ENCODE measurements around the gene PKN1.
"Not testable (repeated sequence)": the region's sequence is repeated elsewhere in the genome, so short reads cannot be mapped to it uniquely, and the experiment has no call there.

PKN1 gene

DNA sequence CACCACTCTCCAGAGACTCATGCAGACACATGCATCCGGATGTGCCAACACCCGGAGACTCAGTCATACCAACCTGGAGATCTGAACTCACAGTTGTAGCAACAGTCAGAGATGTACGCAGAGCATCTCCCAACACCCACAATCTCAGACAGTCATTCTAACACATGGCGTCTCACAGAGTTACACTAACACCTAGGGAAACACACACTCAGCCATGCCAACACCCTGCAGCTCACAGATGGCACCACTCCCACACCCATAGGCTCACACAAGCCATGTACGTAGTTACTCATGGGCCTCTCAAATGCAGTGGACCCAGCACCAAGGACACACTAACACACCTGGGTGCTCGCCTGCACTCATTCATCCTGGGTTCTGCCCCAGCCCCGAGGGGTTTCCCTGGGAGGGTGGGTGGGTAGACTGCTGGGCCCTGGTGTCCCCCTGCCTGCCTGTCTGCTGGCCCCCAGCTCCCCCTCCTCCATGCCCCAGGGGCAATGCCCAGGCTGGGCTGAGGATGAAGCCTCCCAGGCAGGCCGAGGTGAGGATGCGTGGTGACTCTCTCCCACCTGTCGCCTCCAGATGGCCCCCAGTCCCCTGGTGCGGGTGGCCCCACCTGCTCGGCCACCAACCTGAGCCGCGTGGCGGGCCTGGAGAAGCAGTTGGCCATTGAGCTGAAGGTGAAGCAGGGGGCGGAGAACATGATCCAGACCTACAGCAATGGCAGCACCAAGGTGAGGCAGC lies 10.0 kb downstream of the PKN1 start:
- peaks cover 26% of the 10 kb centered on the region for H3K4me1 ChIP-seq (ENCODE audit: control insufficient read depth, insufficient read depth, low read length, poor library complexity, severe bottlenecking)
- no peak for DNase-seq
- H3K4me3 ChIP-seq (ENCODE audit: insufficient read depth, low read depth, low read length, poor library complexity, severe bottlenecking) = no peak overlapping the region
- no peaks in the 10 kb centered on the region for H3K9me3 ChIP-seq (ENCODE audit: control insufficient read depth, low read length)
- peaks cover 55% of the 10 kb centered on the region for H3K36me3 ChIP-seq (ENCODE audit: control insufficient read depth, insufficient read depth, low read length)
- H3K27ac ChIP-seq (ENCODE audit: insufficient read depth, low read length, poor library complexity, severe bottlenecking) = no peak overlapping the region
- no peaks in the 10 kb centered on the region for H3K27me3 ChIP-seq (replicated peaks; ENCODE audit: control insufficient read depth, insufficient read depth, low read length, poor library complexity, severe bottlenecking)

DNA sequence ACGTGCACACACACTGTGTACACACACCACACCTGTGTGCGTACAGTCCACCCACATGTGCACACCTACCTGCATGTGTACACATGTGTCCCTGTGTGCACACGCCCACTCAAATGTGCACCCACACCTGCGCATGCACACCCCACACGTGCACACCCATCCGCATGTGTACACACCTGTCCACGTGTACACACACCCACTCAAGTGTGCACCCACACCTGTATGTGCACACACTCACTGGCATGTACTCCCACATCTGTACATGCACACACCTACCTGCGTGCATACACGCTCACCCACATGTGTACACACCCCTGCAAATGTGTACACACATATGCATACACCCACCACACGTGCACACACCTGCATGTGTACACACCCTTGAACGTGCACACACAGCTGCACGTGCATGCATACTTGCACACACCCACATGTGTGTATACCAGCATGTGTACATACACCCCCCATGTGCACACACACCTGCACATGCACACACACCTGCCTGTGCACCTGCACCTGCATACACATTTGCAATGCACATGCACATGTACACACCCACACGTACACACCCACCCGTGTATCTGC lies 10.6 kb downstream of the PKN1 start:
- H3K27ac ChIP-seq (ENCODE audit: insufficient read depth, low read length, poor library complexity, severe bottlenecking) = no peak overlapping the region
- no peaks in the 10 kb centered on the region for H3K27me3 ChIP-seq (replicated peaks; ENCODE audit: control insufficient read depth, insufficient read depth, low read length, poor library complexity, severe bottlenecking)
- H3K36me3 ChIP-seq (ENCODE audit: control insufficient read depth, insufficient read depth, low read length) = peaks cover 62% of the 10 kb centered on the region
- no peak overlapping the region for H3K4me3 ChIP-seq (ENCODE audit: insufficient read depth, low read depth, low read length, poor library complexity, severe bottlenecking)
- DNase-seq = no peak
- H3K9me3 ChIP-seq (ENCODE audit: control insufficient read depth, low read length) = no peaks in the 10 kb centered on the region
- peaks cover 26% of the 10 kb centered on the region for H3K4me1 ChIP-seq (ENCODE audit: control insufficient read depth, insufficient read depth, low read length, poor library complexity, severe bottlenecking)

DNA sequence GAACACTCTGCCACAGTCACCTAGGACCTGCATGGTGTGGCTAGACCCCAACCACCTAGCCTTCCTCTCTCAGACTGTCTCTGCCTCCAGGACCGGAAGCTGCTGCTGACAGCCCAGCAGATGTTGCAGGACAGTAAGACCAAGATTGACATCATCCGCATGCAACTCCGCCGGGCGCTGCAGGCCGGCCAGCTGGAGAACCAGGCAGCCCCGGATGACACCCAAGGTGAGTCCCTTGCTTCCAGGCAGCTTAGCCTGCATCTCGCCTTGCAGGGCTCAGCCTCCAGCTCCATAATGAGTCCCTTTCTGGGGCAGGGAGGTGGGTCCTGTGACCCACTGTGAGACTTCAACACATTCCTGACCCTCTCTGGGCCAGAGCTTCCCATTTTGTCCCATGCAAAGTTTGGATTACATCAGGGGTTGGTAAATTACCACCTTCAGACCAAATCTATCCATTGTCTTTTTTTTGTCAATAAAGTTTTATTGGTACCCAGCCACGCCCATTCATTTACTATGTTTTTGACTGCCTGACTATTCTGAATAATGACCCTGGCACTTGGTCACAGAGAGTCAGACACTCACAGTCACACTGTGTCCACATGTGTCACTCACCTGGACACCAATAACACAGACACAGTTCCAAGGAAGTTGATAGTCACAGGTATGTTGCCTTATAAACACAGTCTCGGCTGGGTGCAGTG lies 13.4 kb downstream of the PKN1 start:
- no peak for DNase-seq
- H3K9me3 ChIP-seq (ENCODE audit: control insufficient read depth, low read length) = no peaks in the 10 kb centered on the region
- H3K27ac ChIP-seq (ENCODE audit: insufficient read depth, low read length, poor library complexity, severe bottlenecking) = no peak overlapping the region
- no peaks in the 10 kb centered on the region for H3K27me3 ChIP-seq (replicated peaks; ENCODE audit: control insufficient read depth, insufficient read depth, low read length, poor library complexity, severe bottlenecking)
- peaks cover 87% of the 10 kb centered on the region for H3K36me3 ChIP-seq (ENCODE audit: control insufficient read depth, insufficient read depth, low read length)
- H3K4me3 ChIP-seq (ENCODE audit: insufficient read depth, low read depth, low read length, poor library complexity, severe bottlenecking) = no peak overlapping the region
- H3K4me1 ChIP-seq (ENCODE audit: control insufficient read depth, insufficient read depth, low read length, poor library complexity, severe bottlenecking) = no peaks in the 10 kb centered on the region

DNA sequence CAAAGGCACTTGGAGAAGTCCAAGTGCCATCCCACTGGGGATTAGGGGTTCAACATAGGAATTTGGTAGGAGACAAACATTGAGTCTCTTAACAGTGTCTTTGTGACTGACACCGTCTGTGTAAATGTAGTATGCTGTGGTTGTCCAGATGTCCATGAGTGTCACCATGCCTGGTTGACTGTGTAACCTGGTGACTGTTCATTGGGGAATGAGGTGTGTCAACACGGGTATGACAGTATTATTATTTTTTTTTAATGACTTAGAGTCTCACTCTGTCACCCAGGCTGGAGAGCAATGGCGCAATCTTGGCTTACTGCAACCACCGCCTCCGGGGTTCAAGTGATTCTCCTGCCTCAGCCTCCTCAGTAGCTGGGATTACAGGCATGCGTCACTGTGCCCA lies 16.2 kb downstream of the PKN1 start:
- no peak overlapping the region for H3K27ac ChIP-seq (ENCODE audit: insufficient read depth, low read length, poor library complexity, severe bottlenecking)
- no peak for DNase-seq
- H3K4me1 ChIP-seq (ENCODE audit: control insufficient read depth, insufficient read depth, low read length, poor library complexity, severe bottlenecking) = no peaks in the 10 kb centered on the region
- peaks cover 81% of the 10 kb centered on the region for H3K36me3 ChIP-seq (ENCODE audit: control insufficient read depth, insufficient read depth, low read length)
- no peaks in the 10 kb centered on the region for H3K9me3 ChIP-seq (ENCODE audit: control insufficient read depth, low read length)
- no peak overlapping the region for H3K4me3 ChIP-seq (ENCODE audit: insufficient read depth, low read depth, low read length, poor library complexity, severe bottlenecking)
- H3K27me3 ChIP-seq (replicated peaks; ENCODE audit: control insufficient read depth, insufficient read depth, low read length, poor library complexity, severe bottlenecking) = no peaks in the 10 kb centered on the region

DNA sequence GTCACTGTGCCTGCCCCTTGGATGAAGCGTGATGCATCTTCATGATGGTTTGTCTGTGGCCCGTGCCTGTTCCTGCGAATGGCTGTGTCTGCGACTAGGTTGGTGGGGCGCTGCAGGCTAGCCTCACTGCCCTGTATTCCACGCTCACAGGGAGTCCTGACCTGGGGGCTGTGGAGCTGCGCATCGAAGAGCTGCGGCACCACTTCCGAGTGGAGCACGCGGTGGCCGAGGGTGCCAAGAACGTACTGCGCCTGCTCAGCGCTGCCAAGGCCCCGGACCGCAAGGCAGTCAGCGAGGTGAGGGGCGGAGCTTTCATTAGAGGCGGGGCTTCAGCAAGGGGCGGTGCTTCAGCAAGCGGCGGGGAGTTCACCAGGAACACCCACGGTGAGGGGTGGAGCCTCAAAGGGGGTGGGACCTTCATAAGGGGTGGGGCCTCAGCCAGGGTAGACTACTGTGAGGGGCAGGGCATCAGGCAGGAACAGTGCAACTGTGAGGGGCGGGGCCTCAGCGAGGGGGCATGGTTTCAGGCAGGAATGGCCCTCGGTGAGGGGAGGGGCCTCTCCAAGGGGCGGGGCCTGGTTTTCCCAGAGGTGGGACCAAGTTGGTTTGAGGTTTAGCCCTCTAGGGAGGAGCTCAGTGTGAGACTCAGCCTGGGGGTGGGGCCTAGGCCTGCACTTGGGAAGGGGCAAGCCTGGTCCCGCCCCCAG lies 17.2 kb downstream of the PKN1 start:
- H3K9me3 ChIP-seq (ENCODE audit: control insufficient read depth, low read length) = no peaks in the 10 kb centered on the region
- peak; percentile 43 to 55 (median 54) for DNase-seq
- H3K27me3 ChIP-seq (replicated peaks; ENCODE audit: control insufficient read depth, insufficient read depth, low read length, poor library complexity, severe bottlenecking) = no peaks in the 10 kb centered on the region
- H3K36me3 ChIP-seq (ENCODE audit: control insufficient read depth, insufficient read depth, low read length) = peaks cover 83% of the 10 kb centered on the region
- no peaks in the 10 kb centered on the region for H3K4me1 ChIP-seq (ENCODE audit: control insufficient read depth, insufficient read depth, low read length, poor library complexity, severe bottlenecking)
- no peak overlapping the region for H3K4me3 ChIP-seq (ENCODE audit: insufficient read depth, low read depth, low read length, poor library complexity, severe bottlenecking)
- no peak overlapping the region for H3K27ac ChIP-seq (ENCODE audit: insufficient read depth, low read length, poor library complexity, severe bottlenecking)

DNA sequence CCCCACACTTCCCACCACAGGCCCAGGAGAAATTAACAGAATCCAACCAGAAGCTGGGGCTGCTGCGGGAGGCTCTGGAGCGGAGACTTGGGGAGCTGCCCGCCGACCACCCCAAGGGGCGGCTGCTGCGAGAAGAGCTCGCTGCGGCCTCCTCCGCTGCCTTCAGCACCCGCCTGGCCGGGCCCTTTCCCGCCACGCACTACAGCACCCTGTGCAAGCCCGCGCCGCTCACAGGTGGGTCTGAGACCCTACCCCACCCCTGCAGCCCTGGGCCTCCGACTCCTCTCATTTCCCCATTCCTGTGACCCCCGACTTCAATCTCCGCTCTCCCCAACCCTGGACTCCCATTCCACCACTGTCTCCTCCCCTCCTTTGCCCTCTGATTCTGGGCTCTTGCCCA lies 17.8 kb downstream of the PKN1 start:
- H3K4me3 ChIP-seq (ENCODE audit: insufficient read depth, low read depth, low read length, poor library complexity, severe bottlenecking) = no peak overlapping the region
- no peaks in the 10 kb centered on the region for H3K27me3 ChIP-seq (replicated peaks; ENCODE audit: control insufficient read depth, insufficient read depth, low read length, poor library complexity, severe bottlenecking)
- H3K36me3 ChIP-seq (ENCODE audit: control insufficient read depth, insufficient read depth, low read length) = peaks cover 81% of the 10 kb centered on the region
- no peaks in the 10 kb centered on the region for H3K9me3 ChIP-seq (ENCODE audit: control insufficient read depth, low read length)
- no peak overlapping the region for H3K27ac ChIP-seq (ENCODE audit: insufficient read depth, low read length, poor library complexity, severe bottlenecking)
- no peaks in the 10 kb centered on the region for H3K4me1 ChIP-seq (ENCODE audit: control insufficient read depth, insufficient read depth, low read length, poor library complexity, severe bottlenecking)
- no peak for DNase-seq

DNA sequence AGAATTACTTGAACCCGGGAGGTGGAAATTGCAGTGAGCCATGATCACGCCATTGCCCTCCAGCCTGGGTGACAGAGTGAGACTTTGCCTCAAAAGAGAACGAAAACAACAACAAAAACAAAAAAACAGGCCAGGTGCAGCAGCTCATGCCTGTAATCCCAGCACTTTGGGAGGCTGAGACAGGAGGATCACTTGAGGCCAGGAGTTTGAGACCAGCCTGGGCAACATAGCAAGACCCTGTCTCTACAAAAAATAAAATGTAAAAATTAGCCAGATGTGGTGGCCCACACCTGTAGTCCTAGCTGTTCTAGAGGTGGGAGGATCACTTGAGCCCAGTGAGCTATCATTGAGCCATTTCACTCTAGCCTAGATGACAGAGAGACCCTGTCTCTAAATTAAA lies 19.2 kb downstream of the PKN1 start:
- DNase-seq; H3K9me3 ChIP-seq (ENCODE audit: control insufficient read depth, low read length); H3K4me3 ChIP-seq (ENCODE audit: insufficient read depth, low read depth, low read length, poor library complexity, severe bottlenecking); H3K27me3 ChIP-seq (replicated peaks; ENCODE audit: control insufficient read depth, insufficient read depth, low read length, poor library complexity, severe bottlenecking); H3K4me1 ChIP-seq (ENCODE audit: control insufficient read depth, insufficient read depth, low read length, poor library complexity, severe bottlenecking); H3K27ac ChIP-seq (ENCODE audit: insufficient read depth, low read length, poor library complexity, severe bottlenecking): not testable (repeated sequence)
- H3K36me3 ChIP-seq (ENCODE audit: control insufficient read depth, insufficient read depth, low read length) = peaks cover 67% of the 10 kb centered on the region

DNA sequence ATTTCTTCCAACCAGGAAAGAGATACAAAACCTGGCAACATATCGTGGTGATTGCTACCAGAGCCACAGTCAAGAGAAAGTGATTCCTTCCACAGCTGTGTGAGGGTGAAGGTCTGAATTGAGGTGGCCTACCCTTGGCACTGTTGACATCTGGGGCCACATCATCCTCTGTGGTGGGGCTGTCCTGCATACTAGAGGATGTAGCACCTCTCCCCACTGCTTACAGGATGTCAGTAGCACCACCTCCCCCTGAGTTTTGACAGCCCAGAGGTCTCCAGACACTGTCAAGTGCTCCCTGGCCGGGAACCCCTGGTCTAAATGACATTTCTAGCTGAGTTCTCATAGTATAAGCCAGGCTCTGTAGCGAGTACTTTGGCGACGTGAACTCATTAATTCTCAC lies 26.6 kb downstream of the PKN1 start:
- no peak for DNase-seq
- Histone ChIP-seq H3K4me3 (ENCODE audit: insufficient read depth, low read depth, low read length, poor library complexity, severe bottlenecking) (no peak overlapping the region), H3K4me1 (ENCODE audit: control insufficient read depth, insufficient read depth, low read length, poor library complexity, severe bottlenecking) (no peaks in the 10 kb centered on the region), H3K27ac (ENCODE audit: insufficient read depth, low read length, poor library complexity, severe bottlenecking) (no peak overlapping the region), H3K36me3 (ENCODE audit: control insufficient read depth, insufficient read depth, low read length) (peaks cover 64% of the 10 kb centered on the region), H3K27me3 (replicated peaks; ENCODE audit: control insufficient read depth, insufficient read depth, low read length, poor library complexity, severe bottlenecking) (no peaks in the 10 kb centered on the region), H3K9me3 (ENCODE audit: control insufficient read depth, low read length) (no peaks in the 10 kb centered on the region)

DNA sequence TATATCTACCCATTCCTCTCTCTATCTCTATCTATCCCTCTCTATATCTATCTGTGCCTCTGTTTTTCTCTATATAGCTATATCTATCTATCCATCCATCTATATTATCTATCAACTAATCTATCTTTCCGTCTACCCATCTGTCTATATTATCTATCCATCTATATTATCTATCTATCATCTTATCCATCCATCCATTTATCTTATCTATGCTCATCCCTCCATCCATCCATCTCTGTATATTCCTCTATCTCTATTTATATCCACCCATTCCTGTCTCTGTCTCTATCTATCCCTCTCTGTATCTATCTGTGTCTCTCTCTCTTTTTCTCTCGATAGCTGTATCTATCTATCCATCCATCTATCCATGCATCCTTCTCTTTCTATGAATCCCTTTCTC lies 27.8 kb downstream of the PKN1 start:
- no peak for DNase-seq

DNA sequence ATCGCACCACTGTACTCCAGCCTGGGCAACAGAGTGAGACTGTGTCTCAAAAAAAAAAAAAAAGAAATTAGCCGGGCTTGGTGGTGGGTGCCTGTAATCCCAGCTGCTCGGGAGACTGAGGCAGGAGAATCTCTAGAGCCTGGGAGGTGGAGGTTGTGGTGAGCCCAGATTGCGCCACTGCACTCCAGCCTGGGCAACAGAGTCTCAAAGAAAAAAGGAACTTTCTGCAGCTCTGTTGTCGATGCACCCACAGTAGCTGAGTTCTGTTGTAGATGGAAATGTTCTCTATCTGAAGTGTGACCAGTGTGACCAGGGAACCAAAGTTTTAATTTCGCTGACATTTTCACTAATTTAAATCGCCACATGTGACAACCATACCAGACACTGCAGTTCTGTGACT lies 29.3 kb downstream of the PKN1 start:
- not testable (repeated sequence) for H3K27me3 ChIP-seq (replicated peaks; ENCODE audit: control insufficient read depth, insufficient read depth, low read length, poor library complexity, severe bottlenecking); H3K4me1 ChIP-seq (ENCODE audit: control insufficient read depth, insufficient read depth, low read length, poor library complexity, severe bottlenecking); H3K9me3 ChIP-seq (ENCODE audit: control insufficient read depth, low read length); DNase-seq; H3K27ac ChIP-seq (ENCODE audit: insufficient read depth, low read length, poor library complexity, severe bottlenecking); H3K4me3 ChIP-seq (ENCODE audit: insufficient read depth, low read depth, low read length, poor library complexity, severe bottlenecking)
- peaks cover 73% of the 10 kb centered on the region for H3K36me3 ChIP-seq (ENCODE audit: control insufficient read depth, insufficient read depth, low read length)

More for the DNA sequence above, 27.8 kb downstream of the PKN1 start:
- no peaks in the 10 kb centered on the region for H3K27me3 ChIP-seq (replicated peaks; ENCODE audit: control insufficient read depth, insufficient read depth, low read length, poor library complexity, severe bottlenecking)
- no peaks in the 10 kb centered on the region for H3K9me3 ChIP-seq (ENCODE audit: control insufficient read depth, low read length)
- no peaks in the 10 kb centered on the region for H3K4me1 ChIP-seq (ENCODE audit: control insufficient read depth, insufficient read depth, low read length, poor library complexity, severe bottlenecking)
- H3K27ac ChIP-seq (ENCODE audit: insufficient read depth, low read length, poor library complexity, severe bottlenecking) = no peak overlapping the region
- H3K36me3 ChIP-seq (ENCODE audit: control insufficient read depth, insufficient read depth, low read length) = peaks cover 62% of the 10 kb centered on the region
- H3K4me3 ChIP-seq (ENCODE audit: insufficient read depth, low read depth, low read length, poor library complexity, severe bottlenecking) = no peak overlapping the region
